GM19240 (cell line): ENCODE measurements around the gene SETD2.
A peak's percentile ranks its signal among the peaks of the same experiment; 100 is the strongest.
"Not testable (repeated sequence)": the region's sequence is repeated elsewhere in the genome, so short reads cannot be mapped to it uniquely, and the experiment has no call there.

Experiments
- DNase-seq: peaks from one replicate; pipeline ENCODE4 v3.0.0; 2011; ENCODE audit warnings: low spot score; ENCODE audit not compliant: insufficient read length

SETD2 gene

DNA sequence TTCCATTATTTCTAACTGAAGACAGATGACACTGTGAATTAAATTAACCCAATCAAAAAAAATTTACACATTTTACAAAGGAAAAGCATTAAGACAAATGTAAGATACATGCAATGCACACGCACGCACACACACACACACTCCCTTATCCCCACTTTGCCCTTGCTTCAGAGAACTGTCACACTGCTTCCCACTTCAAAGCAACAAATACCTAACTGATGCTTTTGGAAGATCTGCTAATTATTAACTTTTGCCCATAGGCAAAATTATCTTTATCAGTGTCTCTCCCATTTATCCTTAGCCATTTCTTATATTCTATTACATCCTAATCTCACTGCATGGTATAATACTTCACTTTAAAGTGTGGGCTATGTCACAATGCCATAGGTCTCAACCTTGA lies 60.3 kb downstream of the SETD2 start:
- no peak for DNase-seq

DNA sequence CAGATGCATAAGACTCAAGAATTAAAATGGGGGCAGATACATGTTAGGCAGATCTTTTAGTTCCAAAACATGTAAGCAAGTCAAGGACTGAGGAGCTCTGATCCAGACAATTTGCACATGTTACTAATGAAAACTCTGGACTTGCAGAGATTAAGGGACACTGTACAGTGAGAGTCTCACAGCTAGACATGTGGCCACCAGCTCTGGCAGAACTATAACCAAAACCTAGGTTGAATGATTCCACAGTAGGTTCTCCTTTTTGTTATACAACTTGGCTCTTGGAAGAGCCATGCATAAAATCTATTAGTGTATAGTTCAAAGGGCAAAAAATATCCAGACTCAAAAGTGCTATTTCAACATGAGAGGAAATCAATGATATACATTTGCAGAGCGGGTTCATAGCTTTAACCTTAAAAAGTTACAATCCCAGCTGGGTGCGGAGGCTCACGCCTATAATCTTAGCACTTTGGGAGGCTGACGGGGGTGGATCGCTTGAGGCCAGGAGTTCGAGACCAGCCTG lies 61.8 kb downstream of the SETD2 start:
- no peak for DNase-seq

DNA sequence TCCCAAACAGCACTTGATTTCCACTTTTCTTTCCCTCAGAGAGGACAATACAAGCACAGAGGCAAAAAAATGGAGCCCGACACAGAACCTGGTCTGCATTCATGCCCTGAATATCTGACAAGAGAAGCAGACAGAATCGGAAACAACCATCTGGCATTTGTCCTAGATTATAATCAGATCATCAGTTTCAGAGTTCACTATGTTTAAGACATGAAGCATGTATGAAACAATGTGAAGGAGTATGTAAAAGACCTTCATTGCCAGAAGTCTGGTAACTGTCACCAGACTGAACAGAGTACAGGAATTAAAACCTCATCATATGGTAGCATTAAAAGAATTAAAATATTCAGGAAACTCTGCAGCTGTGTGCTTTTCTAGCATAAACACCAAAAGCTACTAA lies 65.0 kb downstream of the SETD2 start:
- no peak for DNase-seq

DNA sequence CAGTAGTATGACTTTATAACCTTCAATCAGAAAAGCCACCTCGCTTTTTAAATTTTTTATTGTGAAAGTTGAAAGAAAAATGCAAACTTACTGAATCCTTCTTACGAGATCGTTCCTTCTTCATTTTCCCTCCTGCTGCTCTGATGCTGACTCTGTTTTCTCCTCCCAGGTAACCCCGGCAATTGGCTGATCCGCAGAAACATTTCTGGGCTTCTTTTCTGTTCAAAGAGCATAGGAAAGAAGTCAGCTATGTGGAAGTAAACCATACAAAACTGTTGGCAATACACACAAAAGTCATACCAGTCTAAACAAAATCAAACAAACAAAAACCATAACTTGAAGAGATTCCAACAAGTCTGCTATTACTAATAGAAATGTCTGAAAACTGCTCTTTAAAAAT lies 66.0 kb downstream of the SETD2 start:
- no peak for DNase-seq

- DNase-seq: no peak
Observed at GRCh38 chr3:47096959-47097358, 67.0 kb downstream of the SETD2 start.

GRCh38 chr3:47092090-47092489 lies 71.8 kb downstream of the SETD2 start:
- no peak for DNase-seq

- DNase-seq: no peak
Observed at GRCh38 chr3:47089630-47090029, 74.3 kb downstream of the SETD2 start.

GRCh38 chr3:47086071-47086470 lies 77.8 kb downstream of the SETD2 start:
- DNase-seq: no peak

DNA sequence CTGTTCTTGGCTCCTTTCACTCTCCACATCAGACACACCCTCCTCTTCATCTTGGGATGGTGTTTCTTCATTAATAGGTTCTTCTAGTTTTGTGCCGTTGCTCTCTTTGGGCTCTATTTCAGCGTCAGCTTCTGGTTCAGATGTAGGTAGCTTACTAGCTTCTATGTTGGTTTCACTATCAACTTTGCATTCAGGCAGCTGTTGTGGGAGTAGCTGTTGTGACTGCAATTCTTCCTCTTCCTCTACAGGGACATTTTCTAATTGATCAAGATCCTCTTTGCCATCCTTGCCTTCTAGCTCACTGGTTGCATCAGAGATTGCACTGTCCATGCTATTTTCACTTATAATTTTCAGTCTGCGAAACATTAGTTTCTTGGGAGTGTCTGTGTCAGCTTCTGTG lies 80.1 kb downstream of the SETD2 start:
- DNase-seq: no peak

GRCh38 chr3:47082519-47082918 lies 81.4 kb downstream of the SETD2 start:
- DNase-seq: peak; percentile 4

- no peak for DNase-seq
Observed at GRCh38 chr3:47079432-47079831, 84.5 kb downstream of the SETD2 start.

DNA sequence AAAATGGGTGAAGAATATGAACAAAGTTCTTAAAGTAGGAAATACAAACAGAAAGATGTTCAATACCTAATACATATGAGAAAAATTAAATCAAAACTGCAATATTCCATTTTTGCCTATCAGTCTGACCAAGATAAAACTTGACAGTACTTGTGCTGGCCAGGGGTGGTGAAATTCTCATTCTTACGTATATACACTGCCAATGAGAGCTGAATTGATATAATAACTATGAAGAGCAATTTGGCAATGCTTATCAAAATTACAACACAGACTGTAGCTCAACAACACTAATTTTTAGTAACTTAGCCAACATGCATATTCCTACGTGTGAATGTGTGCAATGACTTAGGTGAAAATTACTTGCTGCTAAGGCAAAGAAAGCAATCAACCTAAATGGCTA lies 90.2 kb downstream of the SETD2 start:
- DNase-seq: no peak

DNA sequence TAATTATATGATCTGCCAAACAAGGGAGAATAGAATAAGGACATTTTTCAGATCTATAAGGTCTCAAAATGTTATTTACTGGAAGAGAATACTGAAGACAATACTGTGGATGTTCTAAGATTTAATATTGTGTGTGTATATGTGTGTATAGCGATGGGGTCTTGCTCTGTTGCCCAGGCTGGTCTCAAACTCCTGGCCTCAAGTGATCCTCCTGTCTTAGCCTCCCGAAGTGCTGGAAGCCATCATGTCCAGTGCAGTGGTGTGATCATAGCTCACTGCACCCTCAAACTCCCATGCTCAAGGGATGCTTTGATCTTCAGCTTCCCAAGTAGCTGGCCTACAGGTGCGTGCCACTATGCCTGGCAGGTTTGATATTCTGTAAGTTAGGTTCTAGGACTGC lies 93.1 kb downstream of the SETD2 start:
- no peak for DNase-seq

DNA sequence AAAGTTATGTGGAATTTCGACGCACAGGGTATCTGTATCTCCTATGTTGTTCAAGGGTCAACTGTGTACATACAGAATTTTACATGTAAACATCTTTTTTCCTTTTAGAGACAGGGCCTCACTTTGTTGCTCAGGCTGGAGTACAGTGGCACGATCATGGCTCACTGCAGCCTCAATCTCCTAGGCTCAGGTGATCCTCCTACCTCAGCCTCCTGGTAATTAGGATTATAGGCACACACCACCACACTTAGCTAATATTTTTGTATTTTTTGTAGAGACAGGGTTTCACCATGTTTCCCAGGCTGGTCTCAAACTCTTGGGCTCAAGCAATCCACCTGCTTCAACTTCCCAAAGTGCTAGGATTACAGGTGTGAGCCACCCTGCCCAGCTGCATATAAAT lies 97.7 kb downstream of the SETD2 start:
- DNase-seq: not testable (repeated sequence)

DNA sequence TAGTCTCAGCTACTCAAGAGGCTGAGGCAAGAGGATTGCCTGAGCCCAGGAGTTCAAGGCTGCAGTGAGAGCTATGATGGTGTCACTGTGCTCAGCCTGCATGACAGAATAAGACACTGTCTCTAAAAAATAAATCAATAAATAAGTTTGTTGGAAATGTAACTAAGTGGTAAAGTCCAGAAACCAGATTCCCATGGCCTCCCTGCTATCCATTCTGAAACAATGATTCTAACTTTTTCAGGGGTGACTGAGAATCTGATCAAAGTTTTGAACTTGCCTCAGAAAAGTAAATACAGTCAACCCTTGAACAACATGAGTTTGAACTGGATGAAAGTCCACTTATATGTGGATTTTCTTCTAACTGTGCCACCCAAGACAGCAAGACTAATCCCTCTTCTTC lies 98.2 kb downstream of the SETD2 start:
- DNase-seq: no peak

DNA sequence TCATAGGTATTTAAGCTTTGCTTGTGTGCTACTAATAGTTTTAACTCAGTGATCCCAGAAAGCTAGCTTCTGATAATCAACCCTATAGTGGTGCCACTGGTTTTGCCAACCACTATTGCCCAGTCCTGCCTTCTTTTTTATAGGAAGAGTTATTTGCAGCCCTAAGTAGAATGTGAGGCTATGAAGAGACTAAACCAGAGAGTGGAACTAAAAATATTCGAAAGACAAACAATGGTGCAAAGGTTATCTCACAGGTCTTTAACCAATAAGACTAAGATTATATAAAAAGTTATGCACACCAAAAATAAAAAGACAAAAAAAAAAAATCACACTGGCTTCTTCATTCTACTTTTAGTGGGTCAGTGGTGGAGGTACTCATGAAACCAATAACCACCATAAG lies 98.9 kb downstream of the SETD2 start:
- no peak for DNase-seq

GRCh38 chr3:47057212-47057671 lies 106.7 kb downstream of the SETD2 start:
- DNase-seq: no peak

DNA sequence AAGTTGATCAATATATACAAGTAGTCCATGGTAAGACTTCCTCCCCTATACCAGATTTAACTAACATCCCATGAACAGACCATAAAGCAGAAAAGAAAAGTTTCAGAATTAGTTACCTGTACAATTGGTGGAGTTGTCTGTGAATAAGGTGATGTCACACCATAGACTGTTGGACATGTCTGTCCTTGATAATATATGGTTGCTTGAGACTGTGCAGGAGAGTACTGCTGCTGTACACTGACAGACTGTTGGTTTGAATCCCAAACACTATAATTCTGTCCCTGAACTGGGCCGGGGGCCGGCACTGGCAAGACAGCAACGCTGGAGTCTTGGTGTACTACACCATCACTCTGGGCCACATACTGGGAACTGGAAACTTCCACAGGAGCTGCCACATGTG lies 107.2 kb downstream of the SETD2 start:
- no peak for DNase-seq

DNA sequence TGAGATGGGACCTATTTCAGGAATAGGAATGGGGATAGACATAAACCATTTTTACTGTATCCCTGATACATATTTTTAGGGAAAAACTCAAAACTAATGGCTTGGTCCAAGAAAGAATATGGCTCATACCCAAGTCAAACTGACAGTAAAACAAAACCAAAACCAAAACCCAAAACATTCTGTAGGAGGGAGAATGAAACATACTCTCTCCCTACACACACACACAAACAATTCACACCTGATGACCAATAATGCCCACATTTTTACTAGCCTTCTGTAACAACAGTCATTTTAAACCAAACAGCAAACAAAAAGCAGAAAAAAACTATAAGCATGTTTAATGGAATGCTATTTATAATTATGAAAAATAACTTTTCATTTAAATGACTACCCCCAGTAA lies 109.5 kb downstream of the SETD2 start:
- no peak for DNase-seq

DNA sequence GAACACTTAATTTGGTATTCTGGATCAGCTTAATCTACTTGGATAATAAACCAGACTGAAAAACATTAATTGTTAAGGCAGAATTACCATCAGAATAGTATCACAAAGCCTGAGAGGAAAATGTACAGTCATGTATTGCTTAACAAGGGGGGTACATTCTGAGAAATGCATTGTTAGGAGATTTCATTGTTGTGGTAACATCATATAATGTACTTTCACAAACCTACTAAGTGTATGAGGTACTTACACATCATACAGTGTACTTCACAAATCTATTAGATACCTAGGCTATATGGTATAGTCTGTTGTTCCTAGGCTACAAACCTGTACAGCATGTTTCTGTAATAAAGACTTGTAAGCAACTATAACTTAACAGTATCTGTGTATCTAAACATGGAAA lies 116.2 kb downstream of the SETD2 start:
- DNase-seq: no peak

DNA sequence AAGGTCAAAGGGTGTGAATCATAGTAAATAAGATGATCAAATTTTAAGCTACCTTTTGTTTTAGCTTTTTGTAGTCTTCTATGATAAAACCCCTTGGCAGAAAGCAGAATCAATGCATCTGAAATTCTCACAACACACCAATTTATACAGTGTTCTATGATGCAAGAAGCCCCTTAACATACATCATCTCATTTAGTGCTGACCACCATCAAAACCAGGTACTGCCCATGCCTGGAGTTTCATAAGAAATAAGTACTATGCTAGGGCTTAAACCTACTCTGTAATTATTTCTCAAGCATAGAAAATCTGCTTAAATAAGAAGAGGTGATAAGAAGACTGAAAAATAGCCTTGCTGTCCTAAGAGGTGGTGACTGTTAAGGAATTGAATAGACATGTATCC lies 116.8 kb downstream of the SETD2 start:
- no peak for DNase-seq

DNA sequence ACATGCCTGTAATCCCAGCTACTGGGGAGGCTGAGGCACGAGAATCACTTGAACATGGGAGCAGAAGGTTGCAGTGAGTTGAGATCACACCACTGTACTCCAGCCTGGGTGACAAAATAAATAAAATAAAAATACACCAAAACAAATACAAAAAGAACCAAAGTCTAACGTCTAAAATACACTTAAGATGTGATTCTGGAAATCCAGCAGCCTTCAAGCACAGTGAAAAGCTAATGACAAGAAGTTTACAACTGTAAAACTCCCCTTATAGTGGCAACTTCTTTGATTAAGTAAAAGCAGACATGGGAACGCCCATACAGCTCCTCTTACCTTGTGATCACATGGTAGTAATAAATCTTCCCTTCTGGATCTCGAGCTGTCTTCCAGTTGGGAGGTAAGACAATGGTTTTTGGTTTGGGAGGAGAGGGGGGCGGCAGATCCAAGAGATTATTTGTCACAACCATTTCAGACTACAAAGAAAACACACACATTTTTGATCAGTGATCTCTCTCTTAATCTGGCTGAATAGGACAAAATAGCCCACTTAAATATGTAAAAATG lies 121.6 kb downstream of the SETD2 start:
- no peak for DNase-seq

GRCh38 chr3:47041114-47041513 lies 122.8 kb downstream of the SETD2 start:
- no peak for DNase-seq

- not testable (repeated sequence) for DNase-seq
Observed at GRCh38 chr3:47037302-47037701, 126.6 kb downstream of the SETD2 start.
